ENCODE measurements around the gene NR5A1. TPM values are rescaled to one million over a fixed set of nuclear protein-coding genes. Genes with fewer than 3 reads are reported as not detected.
A peak's percentile ranks its signal among the peaks of the same experiment; 100 is the strongest.

Gene NR5A1
- total and polyA plus RNA-seq, 2 of the 13 experiments (the other 11 are each of a cell fraction or from before 2014, with no cell fraction given): 28.9 to 44.7 TPM

- TF ChIP-seq ATF7-NPFF (CRISPR knock-in tag; IDR thresholded peaks at IDR 0.05; ENCODE audit: low read depth): no peak
- TF ChIP-seq ZMYM3 (CRISPR knock-in tag; IDR thresholded peaks at IDR 0.05): peak; percentile 92
- TF ChIP-seq SRY (CRISPR knock-in tag; IDR thresholded peaks at IDR 0.05): peak; percentile 41; the same call in 1 of the 2 replicates
- TF ChIP-seq ARHGAP35 (CRISPR knock-in tag; IDR thresholded peaks at IDR 0.05; ENCODE audit: borderline replicate concordance): peak; percentile 83
- no peak for TF ChIP-seq HBP1 (CRISPR knock-in tag; IDR thresholded peaks at IDR 0.05; ENCODE audit: low read depth)
- no peak for TF ChIP-seq ZNF704 (CRISPR knock-in tag; IDR thresholded peaks at IDR 0.05; ENCODE audit: borderline replicate concordance)
- no peak for TF ChIP-seq EHMT2 (IDR thresholded peaks at IDR 0.05; ENCODE audit: borderline replicate concordance, low read depth, low read length)
- no peak for TF ChIP-seq JARID2 (CRISPR knock-in tag; IDR thresholded peaks at IDR 0.05; ENCODE audit: insufficient replicate concordance)
- 0 out of 2 replicates have a peak, but pooled peaks have one; percentile 42 for TF ChIP-seq REPIN1 (CRISPR knock-in tag; IDR thresholded peaks at IDR 0.05; ENCODE audit: borderline replicate concordance, low read depth)
- no peak for TF ChIP-seq DMAP1 (CRISPR knock-in tag; IDR thresholded peaks at IDR 0.05)
- no peak for TF ChIP-seq NR2F2 (IDR thresholded peaks at IDR 0.05; ENCODE audit: borderline replicate concordance, low read depth)
- no peak; the same call in 1 of the 2 replicates for TF ChIP-seq ZNF275 (CRISPR knock-in tag; IDR thresholded peaks at IDR 0.05; ENCODE audit: borderline replicate concordance)
- peak; percentile 43 for TF ChIP-seq FOSL2 (CRISPR knock-in tag; IDR thresholded peaks at IDR 0.05)
- TF ChIP-seq ZSCAN9 (CRISPR knock-in tag; IDR thresholded peaks at IDR 0.05; ENCODE audit: borderline replicate concordance): no peak
- TF ChIP-seq, protein P1, sequence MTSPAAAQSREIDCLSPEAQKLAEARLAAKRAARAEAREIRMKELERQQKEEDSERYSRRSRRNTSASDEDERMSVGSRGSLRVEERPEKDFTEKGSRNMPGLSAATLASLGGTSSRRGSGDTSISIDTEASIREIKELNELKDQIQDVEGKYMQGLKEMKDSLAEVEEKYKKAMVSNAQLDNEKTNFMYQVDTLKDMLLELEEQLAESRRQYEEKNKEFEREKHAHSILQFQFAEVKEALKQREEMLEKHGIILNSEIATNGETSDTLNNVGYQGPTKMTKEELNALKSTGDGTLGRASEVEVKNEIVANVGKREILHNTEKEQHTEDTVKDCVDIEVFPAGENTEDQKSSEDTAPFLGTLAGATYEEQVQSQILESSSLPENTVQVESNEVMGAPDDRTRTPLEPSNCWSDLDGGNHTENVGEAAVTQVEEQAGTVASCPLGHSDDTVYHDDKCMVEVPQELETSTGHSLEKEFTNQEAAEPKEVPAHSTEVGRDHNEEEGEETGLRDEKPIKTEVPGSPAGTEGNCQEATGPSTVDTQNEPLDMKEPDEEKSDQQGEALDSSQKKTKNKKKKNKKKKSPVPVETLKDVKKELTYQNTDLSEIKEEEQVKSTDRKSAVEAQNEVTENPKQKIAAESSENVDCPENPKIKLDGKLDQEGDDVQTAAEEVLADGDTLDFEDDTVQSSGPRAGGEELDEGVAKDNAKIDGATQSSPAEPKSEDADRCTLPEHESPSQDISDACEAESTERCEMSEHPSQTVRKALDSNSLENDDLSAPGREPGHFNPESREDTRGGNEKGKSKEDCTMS (CRISPR knock-in tag; conservative IDR thresholded peaks at IDR 0.05): no peak
- 0 out of 2 replicates have a peak, but pooled peaks have one; percentile 21 for TF ChIP-seq POGK (CRISPR knock-in tag; conservative IDR thresholded peaks at IDR 0.05)
- TF ChIP-seq PLRG1 (conservative IDR thresholded peaks at IDR 0.05): no peak
- 0 out of 2 replicates have a peak, but pooled peaks have one; percentile 31 for TF ChIP-seq HOMEZ (CRISPR knock-in tag; IDR thresholded peaks at IDR 0.05; ENCODE audit: low read depth)
Observed at GRCh38 chr9:124511891-124512805, 4.9 kb upstream of the NR5A1 start (continued).
